Stomach (tissue), 9 donors: ENCODE measurements around the gene GADD45GIP1. TPM values are rescaled to one million over a fixed set of nuclear protein-coding genes. Genes with fewer than 3 reads are reported as not detected.
"Not testable (repeated sequence)": the region's sequence is repeated elsewhere in the genome, so short reads cannot be mapped to it uniquely, and the experiment has no call there.

ENCODE experiments used
- DNase-seq, 2 donors: peaks; one replicate each; pipeline versions ENCODE4 v3.0.0 to v3.0.0-alpha.2; 2013 to 2019
- H3K27ac ChIP-seq, 5 donors: fragments of 200-600 bp in 4 of 5; sonication (generic) in 4 of 5; one replicate each; pipeline ENCODE4 v1.5.1; 2013 to 2019; ENCODE audit warnings: mild to moderate bottlenecking in 1 of 5, moderate library complexity in 1 of 5
- H3K27me3 ChIP-seq, 3 donors: fragments of 200-600 bp; sonication (generic); one replicate each; pipeline ENCODE4 v1.5.1; 2017 to 2019; ENCODE audit warnings: mixed run types in 1 of 3
- H3K36me3 ChIP-seq, 4 donors: fragments of 200-600 bp; sonication (generic); 1 replicate in 3 of 4; 2 replicates in 1 of 4; pipeline ENCODE4 v1.5.1; 2016 to 2019
- H3K4me1 ChIP-seq, 4 donors: fragments of 200-600 bp; sonication (generic); one replicate each; pipeline ENCODE4 v1.5.1; 2016 to 2019
- H3K4me3 ChIP-seq, 4 donors: fragments of 200-600 bp; sonication (generic) in 3 of 4; one replicate each; pipeline ENCODE4 v1.5.1; 2016 to 2019; ENCODE audit warnings: mild to moderate bottlenecking in 1 of 4
- H3K9me3 ChIP-seq, 4 donors: fragments of 200-600 bp; sonication (generic); one replicate each; pipeline ENCODE4 v1.5.1; 2016 to 2019
- EP300 ChIP-seq: sonication (generic); formaldehyde crosslinking; IDR thresholded peaks from one replicate; pipeline ENCODE4 v1.6.1; 2017; ENCODE audit warnings: antibody characterized with exemption
- POLR2A ChIP-seq, 4 donors: fragments of 450-650 bp; IDR thresholded peaks; one replicate each; pipeline ENCODE4 v1.6.1; 2016; ENCODE audit warnings: antibody characterized with exemption in 4 of 4, control low read depth in 2 of 4, mild to moderate bottlenecking in 1 of 4, moderate library complexity in 1 of 4
- POLR2AphosphoS5 ChIP-seq, 3 donors: sonication (generic); formaldehyde crosslinking; IDR thresholded peaks; one replicate each; pipeline ENCODE4 v1.6.1; 2016; ENCODE audit warnings: antibody characterized with exemption in 3 of 3
- WGBS, 5 donors: extraction: QIAGEN DNeasy Blood & Tissue Kit in 3 of 5; methylation state at CpG; one replicate each; pipeline versions ENCODE4 v1.1.5 to v1.1.7; 2013 to 2018; 5-methylcytosine and 5-hydroxymethylcytosine counted together
- intact Hi-C: fragments of 100-400 bp; cut with DNase I; formaldehyde crosslinking; loops from one replicate; pipeline ENCODE4 v1.15.1; 2023; ENCODE audit warnings: low total_unique reads
- polyA plus RNA-seq, 3 donors: library from polyadenylated mRNA; stranded (reverse); fragments of 200-250 nt; gene quantifications; one replicate each; pipeline ENCODE4 v1.2.3, GENCODE V29; 2013
- total RNA-seq, 5 donors: library from RNA; depleted of rRNA; stranded (reverse); fragments of >200 nt; gene quantifications; one replicate each; pipeline versions ENCODE4 v1.1.0 to v1.2.3, GENCODE V29; 2014 to 2016
- TF ChIP-seq, protein P1 (sequence below), 7 experiments: fragments of 450-650 bp in 4 of 7; fragments of 200-600 bp in 3 of 7; sonication (generic) in 3 of 7; IDR thresholded peaks; one replicate each; pipeline ENCODE4 v1.5.1; 2016 to 2019; ENCODE audit warnings: antibody characterized with exemption in 7 of 7, control low read depth in 2 of 7, mild to moderate bottlenecking in 1 of 7
- donor health status: healthy with polysubstance abuse.
- donor health status: Bipolar disorder and iron deficiency.
- donor health status: healthy.

Gene GADD45GIP1
- total and polyA plus RNA-seq, 8 donors = 1.8 to 93.3 (median 51.1) TPM

DNA sequence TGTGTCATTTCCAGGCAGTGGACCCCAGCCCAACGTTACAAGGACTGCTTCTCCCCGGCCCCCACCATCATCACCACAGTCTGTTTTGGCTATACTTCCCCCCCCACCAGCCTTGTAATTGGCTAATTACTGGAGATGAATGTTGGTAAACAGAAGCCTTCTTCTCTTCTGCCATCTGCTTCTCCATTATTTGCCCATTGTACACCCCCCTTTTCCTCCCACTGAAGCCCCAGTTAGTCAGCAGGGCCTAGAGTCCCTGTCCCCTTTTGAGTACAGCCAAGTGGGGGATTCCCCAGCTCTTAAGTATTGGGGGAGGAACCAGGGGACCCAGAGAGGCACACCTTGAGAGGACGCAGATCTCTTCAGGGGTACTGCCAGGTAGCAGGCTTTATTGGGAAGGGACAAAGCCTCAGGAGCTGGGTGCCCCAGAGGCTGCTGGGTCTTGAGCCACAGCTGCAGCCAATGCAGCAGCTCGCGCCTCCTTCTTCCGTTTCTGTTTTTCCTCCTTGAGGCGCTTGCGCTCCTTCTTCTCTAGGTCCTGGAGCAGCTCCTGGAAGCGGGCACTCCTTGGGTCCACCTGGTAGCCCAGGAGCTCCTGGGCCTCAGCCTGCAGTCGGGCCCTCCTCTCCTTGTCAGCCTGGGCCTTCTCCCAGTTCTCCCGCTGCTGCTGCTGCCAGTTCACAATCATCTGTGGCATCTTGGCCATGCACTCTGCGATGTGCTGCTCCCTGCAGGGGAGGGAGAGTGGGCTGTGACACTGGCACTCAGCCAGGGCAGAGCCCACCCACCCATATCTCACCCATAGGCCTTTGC lies 3.0 kb downstream of the GADD45GIP1 start:
- no peak for DNase-seq
- no peaks in the 10 kb centered on the region for H3K27me3 ChIP-seq
- no peak overlapping the region for H3K4me3 ChIP-seq
- intact Hi-C loops = no loop called here
- no peaks in the 10 kb centered on the region for H3K9me3 ChIP-seq
- H3K4me1 ChIP-seq = peaks cover 33 to 54% (median 47%) of the 10 kb centered on the region in 4 donors
- peak overlapping the region in 4 of 5 donors; percentile 56 to 94 (median 63) for H3K27ac ChIP-seq
- TF ChIP-seq, protein P1, sequence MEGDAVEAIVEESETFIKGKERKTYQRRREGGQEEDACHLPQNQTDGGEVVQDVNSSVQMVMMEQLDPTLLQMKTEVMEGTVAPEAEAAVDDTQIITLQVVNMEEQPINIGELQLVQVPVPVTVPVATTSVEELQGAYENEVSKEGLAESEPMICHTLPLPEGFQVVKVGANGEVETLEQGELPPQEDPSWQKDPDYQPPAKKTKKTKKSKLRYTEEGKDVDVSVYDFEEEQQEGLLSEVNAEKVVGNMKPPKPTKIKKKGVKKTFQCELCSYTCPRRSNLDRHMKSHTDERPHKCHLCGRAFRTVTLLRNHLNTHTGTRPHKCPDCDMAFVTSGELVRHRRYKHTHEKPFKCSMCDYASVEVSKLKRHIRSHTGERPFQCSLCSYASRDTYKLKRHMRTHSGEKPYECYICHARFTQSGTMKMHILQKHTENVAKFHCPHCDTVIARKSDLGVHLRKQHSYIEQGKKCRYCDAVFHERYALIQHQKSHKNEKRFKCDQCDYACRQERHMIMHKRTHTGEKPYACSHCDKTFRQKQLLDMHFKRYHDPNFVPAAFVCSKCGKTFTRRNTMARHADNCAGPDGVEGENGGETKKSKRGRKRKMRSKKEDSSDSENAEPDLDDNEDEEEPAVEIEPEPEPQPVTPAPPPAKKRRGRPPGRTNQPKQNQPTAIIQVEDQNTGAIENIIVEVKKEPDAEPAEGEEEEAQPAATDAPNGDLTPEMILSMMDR (IDR thresholded peaks at IDR 0.05) = no peak
- TF ChIP-seq EP300 (no peak), POLR2A (IDR thresholded peaks at IDR 0.05) (no peak), POLR2AphosphoS5 (IDR thresholded peaks at IDR 0.05) (no peak)
- peaks cover 42 to 66% (median 62%) of the 10 kb centered on the region in 4 donors for H3K36me3 ChIP-seq
- 37 to 51% (median 44%) methylated on average over 6 to 12 of the region's 12 CpGs for WGBS, 5 donors

DNA sequence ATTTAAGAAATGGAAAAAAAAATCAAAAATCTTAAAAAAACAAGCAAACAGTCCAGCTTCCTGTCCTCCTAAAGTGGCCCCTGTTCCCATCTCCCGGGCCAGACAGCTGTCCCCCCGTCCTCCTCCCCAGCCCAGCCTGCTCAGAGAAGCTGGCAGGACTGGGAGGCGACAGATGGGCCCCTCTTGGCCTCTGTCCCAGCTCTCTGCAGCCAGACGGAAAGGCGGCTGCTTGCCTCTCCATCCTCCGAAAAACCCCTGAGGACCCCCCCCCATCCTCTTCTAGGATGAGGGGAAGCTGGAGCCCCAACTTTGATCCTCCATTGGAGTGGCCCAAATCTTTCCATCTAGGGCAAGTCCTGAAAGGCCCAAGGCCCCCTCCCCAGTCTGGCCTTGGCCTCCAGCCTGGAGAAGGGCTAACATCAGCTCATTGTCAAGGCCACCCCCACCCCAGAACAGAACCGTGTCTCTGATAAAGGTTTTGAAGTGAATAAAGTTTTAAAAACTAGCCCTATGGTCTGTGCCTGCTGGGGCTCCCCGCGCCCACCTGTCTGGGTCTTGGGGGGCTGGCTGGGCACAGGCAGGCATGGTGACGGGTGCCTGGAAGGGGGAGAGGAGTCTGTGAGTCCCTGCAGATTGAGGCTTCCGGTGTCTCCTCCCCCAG lies 3.8 kb downstream of the GADD45GIP1 start:
- H3K27me3 ChIP-seq = no peaks in the 10 kb centered on the region
- intact Hi-C loops = no loop called here
- peaks cover 34 to 59% (median 48%) of the 10 kb centered on the region in 4 donors for H3K4me1 ChIP-seq
- no peaks in the 10 kb centered on the region for H3K9me3 ChIP-seq
- 50 to 61% (median 53%) methylated on average over 11 of the region's 11 CpGs for WGBS, 5 donors
- peak overlapping the region in 4 of 5 donors; percentile 56 to 94 (median 63) for H3K27ac ChIP-seq
- TF ChIP-seq, protein P1 (IDR thresholded peaks at IDR 0.05) = no peak
- no peak for TF ChIP-seq POLR2A (IDR thresholded peaks at IDR 0.05)
- TF ChIP-seq POLR2AphosphoS5 (IDR thresholded peaks at IDR 0.05) = no peak
- TF ChIP-seq EP300 = no peak
- no peak overlapping the region for H3K4me3 ChIP-seq
- DNase-seq = peak in 1 of 2 donors; percentile 78
- H3K36me3 ChIP-seq = peaks cover 50 to 73% (median 70%) of the 10 kb centered on the region in 4 donors

DNA sequence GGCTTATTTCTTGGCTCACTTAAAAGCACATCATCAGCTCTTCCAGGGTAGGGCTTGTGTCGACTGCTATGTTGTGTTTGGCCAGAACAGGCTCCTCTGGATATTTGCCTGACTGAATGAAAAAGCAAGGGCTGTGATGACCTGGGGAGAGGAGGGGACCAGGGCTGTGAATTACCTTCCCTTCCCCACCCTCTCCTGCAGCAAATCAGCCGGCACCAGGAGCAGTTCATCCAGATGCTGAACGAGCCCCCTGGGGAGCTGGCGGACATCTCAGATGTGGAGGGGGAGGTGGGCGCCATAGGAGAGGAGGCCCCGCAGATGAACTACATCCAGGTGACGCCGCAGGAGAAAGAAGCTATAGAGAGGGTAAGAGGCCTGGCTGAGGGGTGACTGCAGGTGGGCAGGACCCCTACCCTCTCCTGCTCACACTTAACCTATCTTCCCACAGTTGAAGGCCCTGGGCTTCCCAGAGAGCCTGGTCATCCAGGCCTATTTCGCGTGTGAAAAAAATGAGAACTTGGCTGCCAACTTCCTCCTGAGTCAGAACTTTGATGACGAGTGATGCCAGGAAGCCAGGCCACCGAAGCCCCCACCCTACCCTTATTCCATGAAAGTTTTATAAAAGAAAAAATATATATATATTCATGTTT lies 4.4 kb downstream of the GADD45GIP1 start:
- Histone ChIP-seq H3K4me1 (peaks cover 41 to 62% (median 52%) of the 10 kb centered on the region in 4 donors), H3K27ac (peak overlapping the region; percentile 22 to 94 (median 57)), H3K4me3 (no peak overlapping the region), H3K9me3 (no peaks in the 10 kb centered on the region), H3K36me3 (peaks cover 56 to 80% (median 76%) of the 10 kb centered on the region in 4 donors), H3K27me3 (no peaks in the 10 kb centered on the region)
- TF ChIP-seq POLR2AphosphoS5 (IDR thresholded peaks at IDR 0.05) (no peak), POLR2A (IDR thresholded peaks at IDR 0.05) (no peak), EP300 (no peak)
- TF ChIP-seq, protein P1 (IDR thresholded peaks at IDR 0.05) = no peak
- no peak for DNase-seq
- 58 to 69% (median 60%) methylated on average over 12 of the region's 12 CpGs for WGBS, 5 donors
- intact Hi-C loops = no loop called here

DNA sequence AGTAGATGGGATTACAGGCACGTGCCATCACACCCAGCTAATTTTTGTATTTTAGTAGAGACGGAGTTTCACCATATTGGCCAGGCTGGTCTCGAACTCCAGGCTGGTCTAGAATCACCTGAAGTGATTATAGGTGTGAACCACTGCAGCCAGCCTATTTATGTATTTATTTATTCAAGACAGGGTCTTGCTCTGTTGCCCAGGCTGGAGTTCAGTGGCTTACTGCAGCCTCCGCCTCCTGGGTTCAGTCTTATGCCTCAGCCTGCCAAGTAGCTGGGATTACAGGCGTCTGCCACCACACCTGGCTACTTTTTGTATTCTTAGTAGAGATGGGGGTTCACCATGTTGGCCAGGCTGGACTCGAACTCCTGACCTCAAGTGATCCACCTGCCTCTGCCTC lies 5.0 kb downstream of the GADD45GIP1 start:
- 87 to 93% (median 90%) methylated on average over 6 of the region's 6 CpGs for WGBS, 5 donors
- Histone ChIP-seq H3K36me3 (peaks cover 59 to 81% (median 78%) of the 10 kb centered on the region in 4 donors), H3K27ac (peak overlapping the region in 3 of 5 donors; percentile 57 to 94 (median 69)), H3K4me1 (peaks cover 47 to 64% (median 53%) of the 10 kb centered on the region in 4 donors)
- DNase-seq, H3K27me3 ChIP-seq, intact Hi-C loops, H3K9me3 ChIP-seq, H3K4me3 ChIP-seq: not testable (repeated sequence)
